ENCODE data around the gene FBLIM1.
A peak's percentile ranks its signal among the peaks of the same experiment; 100 is the strongest.
"Not testable (repeated sequence)": the region's sequence is repeated elsewhere in the genome, so short reads cannot be mapped to it uniquely, and the experiment has no call there.

The FBLIM1 gene

GRCh38 chr1:15770313-15770962, 11.8 kb downstream of the FBLIM1 start:
- no peak for DNase-seq

- DNase-seq: no peak
These were observed 13.4 kb downstream of the FBLIM1 start for GRCh38 chr1:15771836-15772515.

- DNase-seq: no peak
These were observed 17.1 kb downstream of the FBLIM1 start for GRCh38 chr1:15775706-15776105.

GRCh38 chr1:15777909-15778707, 19.5 kb downstream of the FBLIM1 start:
- no peak for DNase-seq

- DNase-seq: no peak
These were observed 27.1 kb downstream of the FBLIM1 start for GRCh38 chr1:15785683-15786082.

- no peak for DNase-seq
These were observed 28.0 kb downstream of the FBLIM1 start for GRCh38 chr1:15786581-15786980.

- no peak for DNase-seq
These were observed 30.2 kb downstream of the FBLIM1 start for GRCh38 chr1:15788624-15789301.

- no peak for DNase-seq
These were observed 37.5 kb downstream of the FBLIM1 start for GRCh38 chr1:15796086-15796462.

GRCh38 chr1:15797614-15798390, 39.2 kb downstream of the FBLIM1 start:
- DNase-seq: no peak

- no peak for DNase-seq
These were observed 40.6 kb downstream of the FBLIM1 start for GRCh38 chr1:15799004-15799867.

- DNase-seq: no peak
These were observed 41.6 kb downstream of the FBLIM1 start for GRCh38 chr1:15799928-15800835.

GRCh38 chr1:15802234-15802965, 43.8 kb downstream of the FBLIM1 start:
- no peak for DNase-seq

GRCh38 chr1:15803380-15803779, 44.8 kb downstream of the FBLIM1 start:
- peak; percentile 43 for DNase-seq

GRCh38 chr1:15804060-15804459, 45.5 kb downstream of the FBLIM1 start:
- no peak for DNase-seq

GRCh38 chr1:15807121-15807520, 48.5 kb downstream of the FBLIM1 start:
- DNase-seq: no peak

GRCh38 chr1:15807549-15807948, 49.0 kb downstream of the FBLIM1 start, which contains the start of gene UQCRHL:
Gene UQCRHL (minus strand): TSS chr1:15807649. CDS start chr1:15807649, 0 bp downstream.
- not testable (repeated sequence) for DNase-seq

- DNase-seq: no peak
These were observed 50.4 kb downstream of the FBLIM1 start for GRCh38 chr1:15808955-15809354.

- no peak for DNase-seq
These were observed 51.5 kb downstream of the FBLIM1 start for GRCh38 chr1:15810073-15810472.

GRCh38 chr1:15816674-15817073, 58.1 kb downstream of the FBLIM1 start:
- DNase-seq: no peak

- no peak for DNase-seq
These were observed 61.9 kb downstream of the FBLIM1 start for GRCh38 chr1:15820478-15820877.
